Pancreas (tissue), 10 donors: ENCODE data around the gene VPS26C. TPM values are rescaled to one million over a fixed set of nuclear protein-coding genes. Genes with fewer than 3 reads are reported as not detected.
A peak's percentile ranks its signal among the peaks of the same experiment; 100 is the strongest.
"Not testable (repeated sequence)": the region's sequence is repeated elsewhere in the genome, so short reads cannot be mapped to it uniquely, and the experiment has no call there.

ENCODE experiments used
- ATAC-seq, 4 donors: fragments of 200-7000 bp; cut with Tn5 transposase; one replicate each; pipeline versions ENCODE4 v1.8.0 to v1.9.1; 2020; ENCODE audit warnings: mild to moderate bottlenecking in 4 of 4, moderate library complexity in 4 of 4
- DNase-seq, 6 donors: peaks; one replicate each; pipeline ENCODE4 v3.0.0-alpha.2; 2020
- FAIRE-seq: peaks from 2 replicates; lab custom pipeline; 2012; peaks lifted over from hg19 to GRCh38; lab: Jason Lieb, UNC
- H3K27ac ChIP-seq, 4 donors: fragments of 200-600 bp; sonication (generic); 1 replicate in 3 of 4; 2 replicates in 1 of 4; pipeline versions ENCODE4 v1.5.0 to v1.8.0; 2020
- H3K27me3 ChIP-seq, 4 donors: fragments of 200-600 bp; one replicate each; pipeline ENCODE4 v1.8.0; 2021
- H3K36me3 ChIP-seq, 3 donors: fragments of 200-600 bp; sonication (generic) in 1 of 3; one replicate each; pipeline versions ENCODE4 v1.5.0 to v1.8.0; 2020 to 2021
- H3K4me1 ChIP-seq, 3 donors: fragments of 200-600 bp; one replicate each; pipeline ENCODE4 v1.8.0; 2021
- H3K4me3 ChIP-seq, 4 donors: fragments of 200-600 bp; sonication (generic) in 2 of 4; one replicate each; pipeline versions ENCODE4 v1.5.0 to v1.8.0; 2020 to 2021
- H3K9me3 ChIP-seq, 4 donors: fragments of 200-600 bp; one replicate each; pipeline ENCODE4 v1.8.0; 2021
- CTCF ChIP-seq, 4 donors: fragments of 200-600 bp; sonication (generic) in 3 of 4; IDR thresholded peaks; one replicate each; pipeline versions ENCODE4 v1.5.0 to v1.8.0; 2021; ENCODE audit warnings: antibody characterized with exemption in 4 of 4
- WGBS, 2 donors: extraction: QIAGEN DNeasy Blood & Tissue Kit; methylation state at CpG; one replicate each; pipeline ENCODE4 v1.1.7; 2013; 5-methylcytosine and 5-hydroxymethylcytosine counted together
- intact Hi-C, 3 donors: fragments of 100-400 bp; cut with DNase I; formaldehyde crosslinking; loops; one replicate each; pipeline versions ENCODE4 v1.11.1 to v1.14.2; 2022
- polyA plus RNA-seq, 2 donors: library from polyadenylated mRNA; stranded (reverse); fragments of 200-250 nt; gene quantifications; one replicate each; pipeline ENCODE4 v1.2.3, GENCODE V29; 2013
- total RNA-seq, 6 donors: library from RNA; stranded (reverse); fragmentation: NEBNext Ultra II Directional in 4 of 6; extraction: Animal tissue kit (Norgen Biotek cat#: 25700) in 4 of 6; gene quantifications; one replicate each; pipeline versions ENCODE4 v1.2.1 to v1.2.4, GENCODE V29; 2021 to 2023
- donor health status: healthy with polysubstance abuse.
- donor health status: DM: no; HTN: no; CAD: no; lungs with moderate emphysema.
- donor health status: DM: no; HTN: no; CAD: no.
- donor health status: control.
- donor health status: control.
- donor health status: Bipolar disorder and iron deficiency.
- donor health status: DM: yes; HTN: yes; CAD: no.
- donor health status: DM: no; HTN: no; CAD: no.
- donor health status: DM: no; HTN: no; CAD: no.
- donor health status: DM: yes; HTN: yes; CAD: no.

The VPS26C gene
- total and polyA plus RNA-seq, 8 donors = 8.5 to 29.9 (median 21.0) TPM

GRCh38 chr21:37227071-37228002, 39.8 kb downstream of the VPS26C start:
- peak in 1 of 6 donors; percentile 48 for DNase-seq
- intact Hi-C loops = no loop called here
- no peak overlapping the region for H3K27ac ChIP-seq
- H3K36me3 ChIP-seq = peaks cover 7 to 64% (median 29%) of the 10 kb centered on the region in 3 donors
- no peak for ATAC-seq
- 91 to 93% methylated on average over 35 to 38 of the region's 38 CpGs for WGBS, 2 donors
- no peak for TF ChIP-seq CTCF (IDR thresholded peaks at IDR 0.05)
- no peaks in the 10 kb centered on the region for H3K27me3 ChIP-seq
- no peaks in the 10 kb centered on the region for H3K4me1 ChIP-seq
- H3K4me3 ChIP-seq = no peak overlapping the region
- no peaks in the 10 kb centered on the region for H3K9me3 ChIP-seq
- FAIRE-seq = no peak

- DNase-seq = no peak
- 93 to 94% methylated on average over 18 of the region's 18 CpGs for WGBS, 2 donors
- no peak for FAIRE-seq
- H3K4me1 ChIP-seq = no peaks in the 10 kb centered on the region
- no peaks in the 10 kb centered on the region for H3K27me3 ChIP-seq
- no peak overlapping the region for H3K4me3 ChIP-seq
- ATAC-seq = no peak
- intact Hi-C loops = no loop called here
- H3K9me3 ChIP-seq = no peaks in the 10 kb centered on the region
- peaks cover 7 to 54% (median 25%) of the 10 kb centered on the region in 3 donors for H3K36me3 ChIP-seq
- no peak for TF ChIP-seq CTCF (IDR thresholded peaks at IDR 0.05)
- H3K27ac ChIP-seq = no peak overlapping the region
These were observed 40.9 kb downstream of the VPS26C start for GRCh38 chr21:37226041-37226920.

- intact Hi-C loops = no loop called here
- DNase-seq (no peak), ATAC-seq (no peak), FAIRE-seq (no peak)
- Histone ChIP-seq H3K27me3 (no peaks in the 10 kb centered on the region), H3K27ac (no peak overlapping the region), H3K4me3 (no peak overlapping the region), H3K9me3 (no peaks in the 10 kb centered on the region), H3K4me1 (peaks cover 0 to under 1% (median 0%) of the 10 kb centered on the region in 3 donors), H3K36me3 (peaks cover 5 to 46% (median 23%) of the 10 kb centered on the region in 3 donors)
- no peak for TF ChIP-seq CTCF (IDR thresholded peaks at IDR 0.05)
- 92 to 93% methylated on average over 21 of the region's 21 CpGs for WGBS, 2 donors
These were observed 42.0 kb downstream of the VPS26C start for GRCh38 chr21:37224861-37225839.

GRCh38 chr21:37223804-37224345, 43.3 kb downstream of the VPS26C start:
- Histone ChIP-seq H3K27me3 (no peaks in the 10 kb centered on the region), H3K4me3 (no peak overlapping the region), H3K9me3 (no peaks in the 10 kb centered on the region), H3K36me3 (peaks cover 5 to 42% (median 23%) of the 10 kb centered on the region in 3 donors), H3K27ac (no peak overlapping the region), H3K4me1 (peaks cover 0 to 3% (median 0%) of the 10 kb centered on the region in 3 donors)
- intact Hi-C loops = no loop called here
- ATAC-seq (no peak), DNase-seq (no peak), FAIRE-seq (no peak)
- TF ChIP-seq CTCF (IDR thresholded peaks at IDR 0.05) = no peak
- 88 to 90% methylated on average over 2 of the region's 2 CpGs for WGBS, 2 donors

DNA sequence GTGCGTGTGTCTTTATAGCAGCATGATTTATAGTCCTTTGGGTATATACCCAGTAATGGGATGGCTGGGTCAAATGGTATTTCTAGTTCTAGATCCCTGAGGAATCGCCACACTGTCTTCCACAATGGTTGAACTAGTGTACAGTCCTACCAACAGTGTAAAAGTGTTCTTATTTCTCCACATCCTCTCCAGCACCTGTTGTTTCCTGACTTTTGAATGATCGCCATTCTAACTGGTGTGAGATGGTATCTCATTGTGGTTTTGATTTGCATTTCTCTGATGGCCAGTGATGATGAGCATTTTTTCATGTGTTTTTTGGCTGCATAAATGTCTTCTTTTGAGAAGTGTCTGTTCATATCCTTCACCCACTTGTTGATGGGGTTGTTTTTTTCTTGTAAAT, 44.9 kb downstream of the VPS26C start:
- H3K9me3 ChIP-seq, DNase-seq, H3K27ac ChIP-seq, H3K4me1 ChIP-seq, H3K4me3 ChIP-seq, ATAC-seq, FAIRE-seq, H3K27me3 ChIP-seq, intact Hi-C loops: not testable (repeated sequence)
- peaks cover 0 to 34% (median 15%) of the 10 kb centered on the region in 3 donors for H3K36me3 ChIP-seq
- WGBS, 2 donors = 92 to 98% methylated on average over 3 of the region's 3 CpGs
